Fibroblast of lung (primary cell): ENCODE results near the gene TPCN2.

Experiments used
- CTCF ChIP-seq, 2 donors: IDR thresholded peaks in 1 of 2; conservative IDR thresholded peaks in 1 of 2; 1 replicate in 1 of 2; 2 replicates in 1 of 2; pipeline ENCODE4 v1.5.1; 2011 to 2012; ENCODE audit warnings: low read length in 2 of 2, control low read depth in 1 of 2, inconsistent platforms in 1 of 2, low read depth in 1 of 2, mild to moderate bottlenecking in 1 of 2
- EZH2 ChIP-seq: IDR thresholded peaks from 2 replicates; pipeline ENCODE4 v1.5.1; 2012; ENCODE audit warnings: low read length, control low read depth, mild to moderate bottlenecking; ENCODE audit errors: missing control alignments

- TF ChIP-seq CTCF (conservative IDR thresholded peaks at IDR 0.05 in 1 of 2, IDR thresholded peaks at IDR 0.05 in 1 of 2; ENCODE audit: low read depth in 1 of 2, low read length in 2 of 2) (no peak), EZH2 (no peak)
Measured at GRCh38 chr11:69059985-69060384, 11.3 kb downstream of the TPCN2 start.
